HG02798 (cell line): ENCODE results near the gene SPATS2.

Experiments
- ATAC-seq: cut with Tn5 transposase; IDR thresholded peaks from one replicate; pipeline ENCODE4 v1.9.1; 2021; ENCODE audit warnings: mild to moderate bottlenecking; ENCODE audit not compliant: unreplicated experiment, poor library complexity

SPATS2 gene

DNA sequence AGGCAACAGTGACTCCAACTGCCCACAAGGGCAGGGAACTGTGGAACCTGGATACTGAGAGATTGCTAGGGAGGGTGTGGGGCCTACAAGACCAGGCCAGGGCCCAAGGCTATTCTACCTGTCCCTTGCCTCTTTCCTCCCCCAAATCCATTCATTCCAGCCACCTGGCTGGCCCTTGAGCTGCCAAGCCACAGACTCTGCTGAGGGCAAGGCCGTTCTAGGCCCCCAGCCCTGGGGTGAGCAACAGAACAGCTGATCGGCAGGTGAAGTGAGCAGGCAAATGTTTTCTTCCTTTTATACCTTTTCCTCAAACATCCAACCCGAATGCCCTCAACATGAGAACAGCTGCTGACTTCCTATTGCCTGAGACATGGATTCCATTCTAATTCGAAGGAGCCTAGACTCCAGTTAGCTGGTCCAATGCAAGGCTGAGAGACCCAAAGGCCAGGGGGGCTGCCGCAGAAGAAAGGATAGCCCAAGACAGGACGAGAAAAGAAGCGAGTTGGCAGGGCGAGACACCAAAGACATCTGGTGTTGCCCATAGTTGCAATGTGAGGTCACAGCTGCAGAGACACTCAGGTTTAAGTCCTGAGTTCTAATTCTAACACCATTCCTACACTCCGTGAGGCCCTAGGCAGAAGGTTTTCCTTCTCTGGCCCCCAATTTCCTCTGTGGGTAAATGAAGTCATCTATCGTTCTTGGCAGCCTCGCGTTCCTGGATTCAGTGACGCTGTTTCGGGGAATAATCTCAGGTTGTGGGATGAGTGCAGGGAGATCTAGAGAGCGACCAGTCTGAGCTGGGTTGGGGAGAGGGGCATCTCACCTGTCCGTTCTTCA lies 31.9 kb upstream of the SPATS2 start:
- no peak for ATAC-seq

DNA sequence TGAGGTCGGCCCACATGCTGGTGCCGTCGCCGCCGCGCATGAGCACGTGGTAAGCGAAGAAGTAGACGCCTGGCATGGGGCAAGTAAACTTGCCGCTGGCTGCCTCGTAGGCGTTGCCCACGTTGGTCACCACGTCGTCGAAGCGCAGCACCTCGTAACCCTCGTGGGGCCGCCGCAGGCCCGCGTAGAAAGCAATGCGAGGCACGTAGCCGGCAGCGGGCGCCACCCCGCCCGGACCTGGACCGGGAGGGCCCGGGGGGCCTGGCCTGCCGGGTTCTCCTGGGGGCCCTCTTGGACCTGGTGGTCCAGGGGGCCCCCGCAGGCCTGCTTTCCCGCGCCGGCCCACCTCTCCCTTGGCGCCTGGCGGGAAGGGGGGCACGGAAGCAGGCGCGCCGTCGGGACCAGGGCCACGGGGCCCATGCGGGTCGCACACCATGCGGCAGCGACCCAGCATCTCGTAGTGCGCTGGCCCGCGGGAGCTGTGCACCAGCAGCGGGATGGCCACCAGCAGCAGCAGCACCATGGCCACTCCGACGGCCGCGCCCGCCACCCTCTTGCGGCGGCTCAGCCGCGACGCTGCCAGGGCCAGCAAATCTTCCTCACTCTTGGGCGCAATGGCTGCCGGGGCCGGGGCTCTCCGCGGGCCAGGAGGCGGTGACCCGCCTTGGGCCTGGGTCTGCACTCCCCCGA lies 31.2 kb upstream of the SPATS2 start:
- ATAC-seq: no peak

DNA sequence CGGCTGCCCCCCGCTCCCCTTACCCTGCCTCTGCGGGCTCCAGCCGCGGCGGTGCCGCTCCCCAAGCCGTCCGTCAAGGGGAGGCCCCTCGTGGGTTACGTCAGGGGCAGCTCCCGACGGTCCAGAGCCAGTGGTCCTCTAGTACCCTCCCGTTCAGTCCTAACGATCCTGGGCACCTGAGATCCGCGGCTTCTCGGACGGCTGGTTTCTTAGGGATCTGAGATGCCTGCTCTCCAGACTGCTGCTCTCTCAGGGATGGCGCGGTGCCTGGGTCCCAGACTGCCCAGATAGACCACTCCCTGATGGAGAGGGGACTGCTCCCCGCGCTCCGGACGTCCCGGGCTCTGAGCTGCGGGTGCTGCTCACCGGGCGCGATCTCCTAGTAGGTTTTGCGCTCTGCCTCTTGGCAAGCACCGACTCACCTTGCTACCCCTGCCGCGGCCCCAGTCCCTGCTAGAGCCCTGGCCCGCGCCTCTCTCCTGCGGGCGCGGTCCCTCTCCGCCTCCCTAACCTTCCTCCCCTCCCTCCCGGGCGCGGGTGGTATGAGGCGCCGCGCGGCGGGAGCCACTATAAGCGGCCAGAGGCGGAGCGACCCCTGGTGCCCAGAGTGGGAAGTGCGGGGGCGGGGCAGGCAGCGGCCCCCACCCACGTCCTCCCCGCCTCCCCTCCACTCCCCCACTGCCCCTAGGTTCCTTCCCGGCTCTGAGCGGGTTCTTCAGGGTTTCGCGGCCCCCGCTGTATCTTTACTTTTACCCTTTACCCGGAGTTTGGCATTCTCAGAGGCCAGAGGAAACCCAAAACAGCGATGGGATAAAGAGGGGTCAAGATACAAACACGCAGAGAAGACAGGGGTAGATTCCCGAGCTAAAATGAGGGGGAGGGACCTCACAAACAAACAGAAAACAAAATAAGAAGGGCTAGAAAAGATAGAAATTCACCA lies 30.3 kb upstream of the SPATS2 start, which contains the start of gene C1QL4:
C1QL4 (minus strand) TSS at position 544 of the 940 bp plus-strand sequence. CDS start 711 bp downstream, outside the sequence.
- peak; percentile 77 for ATAC-seq

DNA sequence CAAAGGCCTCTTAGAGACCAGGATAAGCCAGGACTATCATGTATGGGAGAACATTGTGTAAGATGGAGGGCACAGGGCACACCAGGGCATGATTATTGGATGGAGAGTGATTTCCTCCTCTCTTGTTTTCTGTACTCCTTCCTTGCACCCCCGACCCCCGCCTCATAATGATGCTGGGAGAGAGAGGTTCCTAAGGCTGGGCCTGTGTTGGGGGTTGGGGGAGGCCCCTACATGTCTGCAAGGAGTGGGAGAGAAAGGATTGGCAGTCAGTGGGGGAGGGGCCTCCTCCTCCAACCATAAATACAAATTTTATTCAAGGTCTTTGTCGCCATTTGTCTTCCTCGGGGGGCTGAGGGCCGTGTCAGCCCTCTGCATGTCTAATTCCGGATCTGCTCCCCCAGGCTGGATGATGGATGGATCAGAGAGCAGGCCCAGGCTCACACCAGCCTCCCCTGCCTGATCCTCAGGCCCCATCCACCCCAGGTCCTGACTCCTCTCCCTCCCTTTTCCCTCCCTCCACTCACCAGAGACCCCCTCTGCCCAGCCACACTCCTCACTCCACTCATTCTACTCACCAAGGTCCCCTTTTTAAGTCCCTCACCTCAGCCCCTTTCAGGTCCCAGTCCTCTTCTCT lies 28.3 kb upstream of the SPATS2 start:
- no peak for ATAC-seq

DNA sequence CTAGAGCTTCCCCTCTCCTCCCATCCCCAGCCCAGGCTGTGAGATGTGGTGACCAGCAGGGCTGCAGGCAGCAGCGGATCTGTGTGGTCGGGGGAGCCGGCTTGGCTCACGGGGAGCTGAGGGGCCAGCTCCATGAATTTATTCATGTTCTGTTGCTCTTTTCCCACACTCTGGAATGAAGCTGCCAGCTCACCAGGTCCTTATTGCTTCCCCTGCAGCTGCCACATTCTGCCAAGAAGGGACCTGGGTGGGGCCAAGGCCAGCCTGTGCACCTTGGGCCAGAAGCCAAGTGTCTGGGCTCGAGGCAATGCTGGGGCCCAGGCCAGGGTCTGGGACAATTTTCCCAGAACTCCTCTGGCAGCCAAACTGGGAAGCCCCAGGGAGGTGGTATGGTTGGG lies 27.8 kb upstream of the SPATS2 start:
- ATAC-seq: no peak

DNA sequence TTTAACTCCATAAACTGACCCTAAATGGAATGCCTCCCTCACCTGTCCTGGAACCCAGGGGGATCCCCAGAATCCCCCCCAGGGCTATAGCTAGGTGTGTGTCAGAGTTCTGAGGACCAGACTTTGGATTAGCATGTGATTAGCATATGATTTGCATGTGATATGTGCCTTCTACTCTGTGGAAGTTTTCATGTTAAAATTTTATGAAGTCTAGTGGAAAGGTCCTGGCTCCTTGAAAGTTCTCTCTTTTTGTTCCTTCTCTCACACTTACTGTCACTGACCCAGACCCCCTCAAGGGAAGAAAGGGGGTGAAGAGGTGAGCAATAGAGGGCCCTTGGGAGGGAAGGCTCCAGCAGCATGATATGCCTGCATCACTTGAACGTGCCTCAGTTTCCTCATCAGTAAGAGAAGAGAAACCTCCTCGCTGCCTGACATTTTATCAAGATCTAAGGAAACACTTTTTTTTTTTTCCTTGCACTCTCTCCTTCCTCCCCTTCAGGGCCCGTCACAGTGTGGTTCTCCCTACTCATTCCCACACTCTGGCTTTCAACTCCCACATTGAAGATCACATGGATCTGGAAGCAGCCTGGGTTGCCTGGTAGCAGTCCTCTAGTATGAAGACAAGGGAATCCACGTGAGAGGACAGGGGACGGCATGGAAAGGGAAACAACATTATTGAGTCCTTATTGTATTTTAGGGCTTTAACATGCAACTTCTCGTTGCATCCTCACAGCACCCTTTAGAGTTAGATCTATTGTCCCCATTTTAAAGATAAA lies 27.0 kb upstream of the SPATS2 start:
- no peak for ATAC-seq

DNA sequence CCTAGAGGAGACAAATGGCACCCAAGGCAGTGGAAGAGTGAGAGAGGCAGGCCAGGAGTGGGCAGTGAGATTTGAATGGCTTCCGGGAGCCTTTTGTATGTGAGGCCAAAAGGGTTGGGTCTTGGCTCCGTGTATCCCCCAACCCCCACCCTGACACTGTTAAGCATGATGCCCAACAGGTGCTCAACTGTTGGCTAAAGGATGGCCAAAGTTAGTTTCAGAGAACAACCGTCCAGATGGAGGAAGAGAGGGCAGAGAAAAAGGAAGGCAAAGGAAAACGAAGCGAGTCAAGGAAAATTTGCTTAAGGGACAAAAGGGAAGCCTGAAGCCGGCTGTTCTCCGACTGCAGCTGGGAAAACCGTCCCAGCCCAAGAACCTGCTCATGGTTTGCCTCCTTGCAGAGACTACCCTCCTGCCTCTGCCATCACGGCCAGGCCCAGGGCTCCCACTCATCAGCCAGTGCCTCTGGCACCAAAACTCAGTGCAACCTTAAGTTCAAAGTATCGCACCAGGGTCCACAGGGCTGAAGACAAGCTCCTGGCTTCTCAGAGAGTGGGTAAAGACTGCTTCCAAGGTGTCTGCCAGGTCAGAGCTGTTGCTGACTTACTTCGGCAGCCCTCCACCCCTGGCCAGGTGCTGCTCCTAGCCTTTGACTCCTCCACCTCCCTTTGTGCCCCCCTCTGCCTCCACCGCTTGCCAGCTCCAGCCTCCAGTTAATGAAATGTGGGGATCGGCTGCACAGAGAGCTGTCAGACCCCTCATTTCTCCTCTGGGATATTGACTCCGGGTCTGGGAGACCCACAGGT lies 26.1 kb upstream of the SPATS2 start:
- ATAC-seq: no peak

DNA sequence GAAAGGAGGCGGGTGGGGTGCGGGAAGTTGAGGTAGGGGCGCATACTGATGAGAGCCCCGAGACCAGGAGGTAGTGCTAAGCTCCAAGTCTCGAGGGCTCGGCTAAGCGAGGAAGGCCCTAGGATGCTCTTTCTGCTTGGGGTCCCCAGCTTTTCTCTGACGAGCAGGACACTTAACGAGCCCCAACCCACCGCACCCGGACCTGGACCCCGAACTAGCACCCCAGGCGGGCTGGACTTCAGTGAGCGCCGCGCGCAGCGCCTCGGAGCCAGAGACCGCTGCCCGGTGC lies 25.5 kb upstream of the SPATS2 start:
- ATAC-seq: no peak

DNA sequence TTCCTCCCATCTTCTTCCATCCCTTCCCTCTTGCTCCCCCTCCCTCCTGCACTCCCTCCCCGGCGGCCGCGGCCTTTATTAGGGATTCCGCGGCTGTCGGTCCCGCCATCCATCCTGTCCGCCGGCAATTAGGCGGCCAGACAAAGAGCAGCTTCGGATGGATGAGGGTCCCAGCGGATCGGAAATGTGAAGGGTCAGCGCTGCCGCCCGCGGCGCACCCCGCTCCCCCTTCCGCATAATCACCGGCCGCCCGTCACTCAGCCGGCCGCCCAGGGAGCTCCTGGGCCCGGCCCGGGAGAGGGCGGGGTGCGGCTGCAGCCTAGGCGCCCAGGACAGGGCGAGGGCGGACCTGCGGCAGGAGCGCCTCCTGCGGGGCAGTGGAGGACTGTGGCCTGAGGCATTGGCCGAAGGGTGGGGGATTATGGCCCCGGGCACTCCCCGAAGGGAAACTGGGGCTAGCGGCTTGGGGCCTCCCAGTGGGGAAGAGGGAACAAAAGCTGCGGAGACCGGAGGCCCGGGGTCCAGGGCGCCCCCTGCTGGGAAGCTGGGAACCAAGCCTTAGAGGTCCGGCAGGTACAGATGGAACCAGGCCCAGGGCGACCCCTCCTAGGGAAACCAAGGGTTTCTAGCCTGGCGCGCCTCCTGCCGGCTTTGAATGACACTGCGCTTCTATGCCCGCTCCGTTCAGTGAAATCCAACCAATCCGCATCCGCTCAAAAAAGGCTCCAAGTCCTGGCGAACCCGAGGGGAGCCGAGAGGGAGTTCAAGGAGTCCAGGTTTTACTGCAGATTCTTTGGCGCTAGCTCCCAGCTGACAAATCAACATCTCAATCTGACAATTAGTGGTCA lies 25.0 kb upstream of the SPATS2 start:
- peak; percentile 71 for ATAC-seq

DNA sequence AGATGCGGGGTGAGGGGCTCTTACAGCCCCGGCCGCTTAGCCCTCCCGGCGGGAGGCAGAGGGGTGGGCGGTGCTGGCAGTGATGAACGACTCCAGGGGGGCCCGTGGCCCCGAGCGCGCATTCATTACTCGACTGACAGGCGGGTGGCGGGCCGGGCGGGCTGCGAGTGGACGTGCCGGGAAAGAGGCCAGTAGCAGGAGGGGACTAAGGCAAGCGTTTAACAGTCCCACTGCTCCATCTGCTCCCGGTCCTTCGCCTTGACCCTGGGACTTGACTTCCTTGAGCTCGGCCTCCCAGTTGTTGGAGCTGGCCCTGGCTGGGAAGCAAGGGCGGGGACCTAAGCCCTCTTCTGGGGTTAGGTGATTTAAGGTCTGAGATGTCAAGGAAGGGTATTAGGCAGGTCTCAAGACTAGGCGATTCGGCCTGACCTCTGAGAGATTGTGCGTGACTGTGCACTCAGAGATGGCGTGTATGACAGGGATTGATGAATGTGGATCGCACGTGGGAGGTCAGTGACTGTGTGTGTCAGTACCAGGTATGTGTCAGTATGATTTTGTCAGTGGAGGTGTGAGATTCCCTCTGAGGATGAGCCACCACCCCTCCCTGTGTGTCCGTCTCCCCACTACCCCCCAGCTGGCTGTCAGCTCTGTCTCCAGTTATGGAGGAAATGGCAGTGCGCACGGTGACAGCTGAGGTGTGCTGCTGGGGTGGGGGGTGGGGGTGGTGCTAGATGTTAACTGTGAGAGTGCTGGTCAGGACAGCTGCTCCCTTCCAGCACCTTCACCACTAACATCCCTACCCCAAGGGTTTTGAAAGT lies 24.1 kb upstream of the SPATS2 start:
- no peak for ATAC-seq

DNA sequence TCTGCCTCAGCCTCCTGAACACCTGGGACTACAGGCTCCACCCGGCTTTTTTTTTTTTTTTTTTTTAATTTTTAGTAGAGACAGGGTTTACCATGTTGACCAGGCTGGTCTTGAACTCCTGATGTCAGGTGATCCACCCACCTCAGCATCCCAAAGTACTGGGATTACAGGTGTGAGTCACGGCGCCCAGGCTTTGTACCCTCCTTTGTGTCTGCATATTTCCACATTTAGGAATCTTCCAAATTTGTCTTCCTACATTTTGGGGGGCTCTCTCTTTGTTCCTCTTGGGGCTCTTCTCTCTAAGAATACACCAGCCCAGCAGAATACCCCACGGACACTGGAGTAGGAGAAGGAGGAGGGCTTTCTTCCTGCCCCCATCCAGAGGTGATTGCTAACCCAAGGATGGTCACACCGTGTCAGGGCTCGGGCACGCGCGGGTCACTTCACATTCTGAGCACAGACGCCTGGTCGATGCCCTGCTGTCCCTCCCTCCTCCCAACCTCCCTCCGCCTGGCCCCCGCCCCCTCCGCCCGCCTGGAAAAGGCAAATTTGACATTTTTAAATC lies 22.7 kb upstream of the SPATS2 start:
- no peak for ATAC-seq

DNA sequence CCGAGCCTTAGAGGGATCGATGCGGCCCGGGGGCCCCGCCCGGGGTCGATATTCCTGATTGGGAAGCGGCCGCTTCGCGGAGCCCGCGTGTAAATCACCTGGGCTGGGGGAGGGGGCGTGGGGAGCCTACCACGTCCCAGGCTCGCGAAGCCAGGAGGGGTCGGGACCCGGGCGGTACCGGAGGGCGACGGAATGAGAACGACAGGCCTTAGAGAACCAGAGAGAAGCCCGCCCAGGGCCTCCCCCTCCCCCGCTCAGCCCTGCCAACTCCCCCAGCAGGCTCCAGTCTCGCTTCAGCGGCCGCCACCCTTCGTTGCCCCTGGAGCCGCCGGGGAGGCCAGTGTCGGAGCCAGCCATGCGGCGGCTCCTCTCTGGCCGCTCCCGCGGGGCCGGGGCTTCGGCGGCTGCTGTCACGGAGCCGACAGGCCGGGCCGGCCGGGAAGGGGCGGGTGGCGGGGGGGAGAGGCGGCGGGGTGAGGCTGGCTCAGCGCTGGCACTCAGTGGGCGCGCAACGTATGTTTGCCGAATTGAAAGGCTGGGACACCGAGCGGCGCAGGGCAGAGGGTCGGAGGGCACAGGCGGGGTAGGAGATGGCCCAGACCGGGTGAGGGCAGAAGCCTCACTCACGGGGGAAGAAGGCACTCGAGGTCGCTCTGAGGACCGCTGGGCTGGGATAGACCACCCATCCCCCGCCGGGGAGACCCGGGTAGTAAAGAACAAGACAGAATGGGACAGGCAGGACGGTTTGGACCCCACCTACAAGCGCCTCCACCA lies 22.0 kb upstream of the SPATS2 start:
- ATAC-seq: no peak

DNA sequence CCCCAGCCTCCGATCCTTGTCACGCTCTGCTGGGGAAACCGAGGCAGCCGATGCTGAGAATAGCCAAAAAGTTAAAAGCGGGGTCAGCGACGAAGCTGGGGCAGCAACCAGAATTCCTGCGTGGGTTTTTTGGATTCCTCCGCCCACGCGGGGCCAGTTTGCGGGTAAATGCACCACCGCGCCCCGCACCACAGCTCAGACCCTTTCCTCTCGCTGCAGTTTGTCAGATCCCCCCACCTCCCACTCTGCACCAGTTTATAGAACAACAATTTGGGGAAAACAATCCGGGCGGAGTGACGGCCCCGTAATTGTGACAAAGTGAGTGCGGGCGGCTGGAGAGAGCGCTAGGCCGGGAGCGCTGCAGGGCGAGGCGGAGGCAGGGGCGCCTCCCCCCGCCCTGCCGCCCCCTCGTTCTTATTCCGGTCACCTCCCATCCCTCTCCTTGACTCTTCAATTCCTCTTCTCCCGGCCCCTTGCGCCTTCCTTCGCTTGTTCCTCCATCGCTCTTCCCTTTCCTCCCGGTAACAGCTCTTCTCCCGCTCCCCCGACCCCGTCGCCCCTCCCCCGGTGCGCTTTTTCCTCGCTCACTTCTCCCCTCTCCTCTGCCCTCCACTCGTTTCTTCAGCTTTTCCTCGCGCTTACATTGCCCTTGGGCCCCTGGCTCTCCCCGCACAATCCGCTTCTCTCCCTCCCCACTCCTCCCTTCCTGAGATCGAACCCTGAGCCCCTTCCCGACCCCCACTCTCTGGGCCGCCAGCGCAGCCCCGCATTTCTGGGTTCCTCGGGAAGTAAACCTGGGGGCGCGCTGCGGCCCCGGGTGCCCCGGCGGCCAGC lies 21.2 kb upstream of the SPATS2 start:
- no peak for ATAC-seq

DNA sequence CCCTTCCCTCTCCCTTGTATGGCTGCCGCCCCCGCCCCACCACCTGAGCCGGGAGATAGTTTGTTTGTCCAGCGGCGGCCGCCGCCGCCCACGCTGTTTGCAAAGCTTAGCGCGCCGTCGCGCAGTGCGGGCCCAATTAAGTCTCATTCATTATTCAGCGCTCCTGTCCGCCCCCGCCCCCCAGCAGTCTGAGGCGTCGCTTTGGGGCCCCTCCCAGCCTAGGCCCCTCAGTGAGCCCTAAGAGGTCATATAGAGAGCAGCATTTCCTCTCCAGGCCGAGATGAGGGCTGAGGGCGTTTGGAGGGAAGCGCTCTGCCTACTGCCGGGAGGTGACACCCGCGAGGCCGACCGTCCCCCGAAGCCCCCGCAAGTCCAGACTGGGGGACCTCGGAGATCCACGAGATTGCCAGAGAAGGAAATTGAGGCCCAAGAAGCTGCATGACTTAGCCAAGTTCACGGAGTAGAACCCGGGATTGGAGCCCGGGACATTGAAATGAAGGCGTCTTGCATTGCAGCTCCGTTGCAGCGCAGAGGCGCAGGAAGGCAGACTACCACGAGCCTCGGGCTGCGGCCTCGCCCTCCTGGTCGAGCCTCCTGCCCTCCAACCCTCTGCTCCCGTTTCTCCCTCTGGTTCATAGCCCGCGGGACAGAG lies 20.5 kb upstream of the SPATS2 start, which contains the start of gene DNAJC22:
DNAJC22 (plus strand) TSS at position 230 of the 652 bp plus-strand sequence. CDS start 1,985 bp downstream, outside the sequence.
- ATAC-seq: no peak
